ENCODE data around the gene RPL19. TPM values are rescaled to one million over a fixed set of nuclear protein-coding genes. Genes with fewer than 3 reads are reported as not detected.

RPL19 gene
- total and polyA plus RNA-seq, 2 experiments from 2014 or later, result 903 to 1,500 TPM

- DNase-seq, result no peak
- Histone ChIP-seq H3K4me2 (ENCODE audit: unreplicated experiment) (no peak overlapping the region), H4K20me1 (ENCODE audit: insufficient read depth) (no peaks in the 10 kb centered on the region), H3K79me2 (ENCODE audit: insufficient read depth) (no peaks in the 10 kb centered on the region), H3K27me3 (replicated peaks; ENCODE audit: insufficient read depth) (no peaks in the 10 kb centered on the region), H3K4me1 (ENCODE audit: insufficient read depth) (peaks cover 4% of the 10 kb centered on the region), H3F3A (ENCODE audit: insufficient read depth) (no peaks in the 10 kb centered on the region), H3K4me3 (no peak overlapping the region), H3K9me3 (ENCODE audit: low read depth) (no peaks in the 10 kb centered on the region), H3K9me2 (ENCODE audit: insufficient read depth) (no peaks in the 10 kb centered on the region), H3K27ac (no peak overlapping the region), H3K36me3 (ENCODE audit: low read depth) (no peaks in the 10 kb centered on the region), H2AFZ (no peak overlapping the region), H3K9ac (no peak overlapping the region)
- no peak for TF ChIP-seq EZH2 (IDR thresholded peaks at IDR 0.05; ENCODE audit: insufficient read depth, poor library complexity, severe bottlenecking)
- no peak for TF ChIP-seq EZH2phosphoT487 (IDR thresholded peaks at IDR 0.05; ENCODE audit: insufficient read depth, low read depth)
- in situ Hi-C loops (cut with MboI), result no loop called here
- 52 to 61% methylated on average over 5 of the region's 5 CpGs for WGBS, 2 experiments (ENCODE audit: low coverage in 1 of 2, low lambda C conversion rate in 2 of 2, missing lambda C conversion rate in 2 of 2)
Observed at GRCh38 chr17:39236450-39236927, 36.4 kb downstream of the RPL19 start.

GRCh38 chr17:39236981-39237441 lies 36.9 kb downstream of the RPL19 start:
- no peaks in the 10 kb centered on the region for H3K4me1 ChIP-seq (ENCODE audit: insufficient read depth)
- no peaks in the 10 kb centered on the region for H3K9me3 ChIP-seq (ENCODE audit: low read depth)
- no peaks in the 10 kb centered on the region for H3K79me2 ChIP-seq (ENCODE audit: insufficient read depth)
- no peaks in the 10 kb centered on the region for H3K27me3 ChIP-seq (replicated peaks; ENCODE audit: insufficient read depth)
- H2AFZ ChIP-seq, result no peak overlapping the region
- H3K36me3 ChIP-seq (ENCODE audit: low read depth), result no peaks in the 10 kb centered on the region
- H3K27ac ChIP-seq, result no peak overlapping the region
- no peaks in the 10 kb centered on the region for H3K9me2 ChIP-seq (ENCODE audit: insufficient read depth)
- H4K20me1 ChIP-seq (ENCODE audit: insufficient read depth), result no peaks in the 10 kb centered on the region
- H3K9ac ChIP-seq, result no peak overlapping the region
- no peak overlapping the region for H3K4me2 ChIP-seq (ENCODE audit: unreplicated experiment)
- no peak overlapping the region for H3K4me3 ChIP-seq
- no peak for DNase-seq
- H3F3A ChIP-seq (ENCODE audit: insufficient read depth), result no peaks in the 10 kb centered on the region
- TF ChIP-seq EZH2phosphoT487 (IDR thresholded peaks at IDR 0.05; ENCODE audit: insufficient read depth, low read depth), result no peak
- no peak for TF ChIP-seq EZH2 (IDR thresholded peaks at IDR 0.05; ENCODE audit: insufficient read depth, poor library complexity, severe bottlenecking)
- in situ Hi-C loops (cut with MboI), result no loop called here
- 52 to 61% methylated on average over 5 to 6 of the region's 6 CpGs for WGBS, 2 experiments (ENCODE audit: low coverage in 1 of 2, low lambda C conversion rate in 2 of 2, missing lambda C conversion rate in 2 of 2)

- no peaks in the 10 kb centered on the region for H3K9me3 ChIP-seq (ENCODE audit: low read depth)
- H3F3A ChIP-seq (ENCODE audit: insufficient read depth), result no peaks in the 10 kb centered on the region
- no peak for TF ChIP-seq EZH2 (IDR thresholded peaks at IDR 0.05; ENCODE audit: insufficient read depth, poor library complexity, severe bottlenecking)
- no peak for TF ChIP-seq EZH2phosphoT487 (IDR thresholded peaks at IDR 0.05; ENCODE audit: insufficient read depth, low read depth)
- WGBS, 2 experiments (ENCODE audit: low coverage in 1 of 2, low lambda C conversion rate in 2 of 2, missing lambda C conversion rate in 2 of 2), result 63 to 72% methylated on average over 7 of the region's 7 CpGs
- DNase-seq, result no peak
- in situ Hi-C loops (cut with MboI), result no loop called here
- H4K20me1 ChIP-seq (ENCODE audit: insufficient read depth), result no peaks in the 10 kb centered on the region
- no peaks in the 10 kb centered on the region for H3K36me3 ChIP-seq (ENCODE audit: low read depth)
- H3K4me1 ChIP-seq (ENCODE audit: insufficient read depth), result no peaks in the 10 kb centered on the region
- H3K9ac ChIP-seq, result no peak overlapping the region
- H3K27me3 ChIP-seq (replicated peaks; ENCODE audit: insufficient read depth), result no peaks in the 10 kb centered on the region
- H3K9me2 ChIP-seq (ENCODE audit: insufficient read depth), result no peaks in the 10 kb centered on the region
- no peak overlapping the region for H3K4me2 ChIP-seq (ENCODE audit: unreplicated experiment)
- no peaks in the 10 kb centered on the region for H3K79me2 ChIP-seq (ENCODE audit: insufficient read depth)
- no peak overlapping the region for H2AFZ ChIP-seq
- H3K4me3 ChIP-seq, result no peak overlapping the region
- H3K27ac ChIP-seq, result no peak overlapping the region
Observed at GRCh38 chr17:39237586-39237985, 37.5 kb downstream of the RPL19 start.

GRCh38 chr17:39238311-39238972 lies 38.4 kb downstream of the RPL19 start:
- in situ Hi-C loops (cut with MboI), result no loop called here
- H3F3A ChIP-seq (ENCODE audit: insufficient read depth), result no peaks in the 10 kb centered on the region
- H3K36me3 ChIP-seq (ENCODE audit: low read depth), result no peaks in the 10 kb centered on the region
- no peaks in the 10 kb centered on the region for H3K79me2 ChIP-seq (ENCODE audit: insufficient read depth)
- H3K9ac ChIP-seq, result no peak overlapping the region
- H3K9me3 ChIP-seq (ENCODE audit: low read depth), result no peaks in the 10 kb centered on the region
- H4K20me1 ChIP-seq (ENCODE audit: insufficient read depth), result no peaks in the 10 kb centered on the region
- no peak overlapping the region for H3K4me2 ChIP-seq (ENCODE audit: unreplicated experiment)
- no peaks in the 10 kb centered on the region for H3K4me1 ChIP-seq (ENCODE audit: insufficient read depth)
- WGBS, 2 experiments (ENCODE audit: low coverage in 1 of 2, low lambda C conversion rate in 2 of 2, missing lambda C conversion rate in 2 of 2), result 44% methylated on average over 15 of the region's 15 CpGs
- peak; percentile 38 for DNase-seq
- no peak overlapping the region for H3K4me3 ChIP-seq
- H3K27me3 ChIP-seq (replicated peaks; ENCODE audit: insufficient read depth), result no peaks in the 10 kb centered on the region
- H3K27ac ChIP-seq, result no peak overlapping the region
- TF ChIP-seq EZH2 (IDR thresholded peaks at IDR 0.05; ENCODE audit: insufficient read depth, poor library complexity, severe bottlenecking), result no peak
- TF ChIP-seq EZH2phosphoT487 (IDR thresholded peaks at IDR 0.05; ENCODE audit: insufficient read depth, low read depth), result no peak
- no peaks in the 10 kb centered on the region for H3K9me2 ChIP-seq (ENCODE audit: insufficient read depth)
- H2AFZ ChIP-seq, result no peak overlapping the region

All from GM23248 (cell line).